Sciatic nerve (tissue), 2 donors: ENCODE data around the gene TYROBP. TPM values are rescaled to one million over a fixed set of nuclear protein-coding genes. Genes with fewer than 3 reads are reported as not detected.

Experiments
- ATAC-seq: fragments of 200-7000 bp; cut with Tn5 transposase; one replicate; pipeline ENCODE4 v1.9.1; 2020; ENCODE audit warnings: mild to moderate bottlenecking, moderate library complexity
- DNase-seq: peaks from one replicate; pipeline ENCODE4 v3.0.0-alpha.2; 2020; ENCODE audit warnings: low spot score
- intact Hi-C: fragments of 100-400 bp; cut with DNase I; formaldehyde crosslinking; loops from one replicate; pipeline ENCODE4 v1.14.2; 2022
- total RNA-seq: library from RNA; stranded (reverse); fragmentation: NEBNext Ultra II Directional; extraction: Animal tissue kit (Norgen Biotek cat#: 25700); gene quantifications from one replicate; pipeline ENCODE4 v1.2.1, GENCODE V29; 2021
- donor health status: DM: no; HTN: no; CAD: no.
- donor health status: DM: no; HTN: no; CAD: no.

TYROBP gene
- total RNA-seq, 1 donor from 2014 or later, result 104 TPM

GRCh38 chr19:35860818-35861639, 47.1 kb downstream of the TYROBP start:
- no peak for ATAC-seq

GRCh38 chr19:35860436-35860817, 47.7 kb downstream of the TYROBP start:
- no peak for ATAC-seq
- DNase-seq, result no peak
- intact Hi-C loops, result no loop called here

More at GRCh38 chr19:35860818-35861639, 47.1 kb downstream of the TYROBP start:
- intact Hi-C loops, result no loop called here
- DNase-seq, result no peak

- intact Hi-C loops, result no loop called here
- DNase-seq, result no peak
- no peak for ATAC-seq
Measured at GRCh38 chr19:35859414-35859813, 48.7 kb downstream of the TYROBP start.

- ATAC-seq (no peak), DNase-seq (no peak)
- intact Hi-C loops, result no loop called here
Measured at GRCh38 chr19:35858311-35858710, 49.8 kb downstream of the TYROBP start.

- DNase-seq, result no peak
- intact Hi-C loops, result no loop called here
- no peak for ATAC-seq
Measured at GRCh38 chr19:35856546-35857149, 51.4 kb downstream of the TYROBP start, which contains the start of gene KIRREL2. Gene KIRREL2, plus strand, starts transcription at chr19:35856911. Its CDS starts 209 bp downstream, at chr19:35857120.

Other genes starting within 250 kb of the TYROBP start
- gene UPK1A, start 241.8 kb downstream of the TYROBP start, total RNA-seq, result not detected
- gene ZBTB32, start 203.7 kb downstream of the TYROBP start, total RNA-seq, result 0.18 TPM
- 41.1 TPM for gene KMT2B, start 190.3 kb downstream of the TYROBP start, total RNA-seq
- gene IGFLR1, start 165.8 kb downstream of the TYROBP start, total RNA-seq, result 10.8 TPM
- gene U2AF1L4, start 162.9 kb downstream of the TYROBP start, total RNA-seq, result 22.9 TPM
- 45.6 TPM for gene PSENEN, start 162.6 kb downstream of the TYROBP start, total RNA-seq
- gene LIN37, start 159.7 kb downstream of the TYROBP start, total RNA-seq, result 12.3 TPM
- gene HSPB6, start 151.3 kb downstream of the TYROBP start, total RNA-seq, result 79.7 TPM
- gene PROSER3, start 150.1 kb downstream of the TYROBP start, total RNA-seq, result 29.4 TPM
- 26.8 TPM for gene ARHGAP33, start 132.7 kb downstream of the TYROBP start, total RNA-seq
- gene PRODH2, start 95.5 kb downstream of the TYROBP start, total RNA-seq, result not detected
- not detected for gene NPHS1, start 55.8 kb downstream of the TYROBP start, total RNA-seq
- gene KIRREL2, start 51.4 kb downstream of the TYROBP start, total RNA-seq, result 0.13 TPM
- gene APLP1, start 39.7 kb downstream of the TYROBP start, total RNA-seq, result 14.1 TPM
- 39.3 TPM for gene NFKBID, start 7.8 kb downstream of the TYROBP start, total RNA-seq
- 14.3 TPM for gene HCST, start 5.8 kb downstream of the TYROBP start, total RNA-seq
- 13.1 TPM for gene LRFN3, start 28.1 kb upstream of the TYROBP start, total RNA-seq
- 17.0 TPM for gene SDHAF1, start 86.9 kb upstream of the TYROBP start, total RNA-seq
- gene SYNE4, start 100.5 kb upstream of the TYROBP start, total RNA-seq, result 0.67 TPM
- 22.8 TPM for gene ALKBH6, start 105.9 kb upstream of the TYROBP start, total RNA-seq
- 72.8 TPM for gene CLIP3, start 124.6 kb upstream of the TYROBP start, total RNA-seq
- gene THAP8, start 146.0 kb upstream of the TYROBP start, total RNA-seq, result 10.5 TPM
- gene WDR62, start 146.6 kb upstream of the TYROBP start, total RNA-seq, result 1.2 TPM
- gene OVOL3, start 202.8 kb upstream of the TYROBP start, total RNA-seq, result not detected
- 60.5 TPM for gene POLR2I, start 206.6 kb upstream of the TYROBP start, total RNA-seq
- 173 TPM for gene TBCB, start 207.2 kb upstream of the TYROBP start, total RNA-seq
- 534 TPM for gene CAPNS1, start 231.8 kb upstream of the TYROBP start, total RNA-seq
- gene COX7A1, start 244.2 kb upstream of the TYROBP start, total RNA-seq, result 71.6 TPM